ENCODE results near the gene SIRPB2.

Gene SIRPB2

DNA sequence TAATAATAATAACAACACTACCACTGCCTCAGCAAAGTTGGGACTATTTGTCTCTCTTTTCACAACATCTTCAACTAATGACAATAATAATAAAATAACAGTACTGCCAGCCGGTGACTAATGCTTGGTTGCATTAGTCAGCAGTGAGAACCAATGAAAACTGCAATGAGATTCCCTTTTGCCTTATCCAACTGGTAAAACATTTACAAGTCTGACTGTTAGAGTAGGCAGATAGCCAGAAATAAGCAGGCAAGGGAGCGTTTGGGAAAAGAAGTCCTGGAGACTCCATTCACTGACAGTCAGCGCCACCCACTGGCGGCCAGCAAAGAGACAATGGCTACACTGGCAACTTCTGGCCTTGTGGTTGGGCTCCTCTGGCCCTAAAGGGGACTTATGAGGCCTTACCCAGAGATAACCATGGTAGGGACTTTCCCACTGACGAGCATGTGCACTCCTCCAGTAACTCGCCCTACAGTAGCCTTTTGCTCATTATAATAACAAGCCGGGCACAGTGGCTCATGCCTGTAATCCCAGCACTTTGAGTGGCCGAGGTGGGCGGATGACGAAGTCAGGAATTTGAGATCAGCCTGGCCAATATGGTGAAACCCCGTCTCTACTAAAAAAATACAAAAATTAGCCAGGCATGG lies 21.2 kb downstream of the SIRPB2 start:
- DNase-seq = no peak

DNA sequence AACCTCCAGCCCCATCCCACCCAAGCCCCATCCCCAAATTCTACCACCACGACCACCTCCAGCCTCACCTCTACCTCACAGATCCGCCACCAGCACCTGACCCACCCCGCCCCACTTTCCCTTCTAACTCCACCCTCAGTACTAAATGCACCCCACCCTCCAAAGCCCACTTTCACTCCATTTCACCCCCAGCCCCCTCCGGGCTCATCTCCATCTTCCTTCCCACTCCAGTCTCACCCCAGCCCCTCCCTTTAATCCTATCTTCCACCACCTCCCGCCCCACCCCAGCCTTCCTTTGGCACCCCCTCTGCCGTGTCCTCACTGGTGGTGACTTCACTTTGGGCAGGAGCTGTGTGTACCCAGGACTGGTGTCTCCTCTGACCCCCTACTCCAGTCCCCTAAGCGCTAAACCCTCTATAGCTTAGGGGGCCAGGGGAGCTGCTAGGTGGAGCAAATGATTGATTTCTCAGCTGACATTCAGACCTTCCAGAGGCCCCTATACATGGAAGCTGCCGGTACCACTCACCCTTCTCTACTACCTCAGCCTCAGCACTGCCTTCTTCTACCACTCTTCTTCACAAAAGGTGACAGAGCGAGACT lies 21.8 kb downstream of the SIRPB2 start:
- no peak for DNase-seq

- no peak for DNase-seq
Observed at GRCh38 chr20:1468117-1468624, 23.0 kb downstream of the SIRPB2 start.

- no peak for DNase-seq
Observed at GRCh38 chr20:1467355-1468116, 23.7 kb downstream of the SIRPB2 start.

DNA sequence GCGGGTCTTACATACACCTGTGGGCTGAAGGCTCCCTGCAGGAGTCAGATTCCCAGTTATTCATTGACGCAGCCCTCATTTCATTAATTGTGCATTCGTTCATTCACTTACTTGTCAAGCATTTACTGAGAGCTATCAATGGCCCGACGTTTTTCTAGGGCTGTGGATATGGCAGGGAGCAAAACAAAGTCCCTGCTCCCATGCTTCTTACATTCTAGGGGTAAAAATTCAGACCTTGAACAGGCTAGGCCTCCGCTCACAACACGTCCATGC lies 24.2 kb downstream of the SIRPB2 start:
- no peak for DNase-seq

GRCh38 chr20:1466211-1467081 lies 24.8 kb downstream of the SIRPB2 start, which contains the start of gene NSFL1C:
Gene NSFL1C, minus strand, starts transcription at chr20:1466849. Its CDS starts 25 bp downstream, at chr20:1466824.
- DNase-seq = peak; percentile 97

DNA sequence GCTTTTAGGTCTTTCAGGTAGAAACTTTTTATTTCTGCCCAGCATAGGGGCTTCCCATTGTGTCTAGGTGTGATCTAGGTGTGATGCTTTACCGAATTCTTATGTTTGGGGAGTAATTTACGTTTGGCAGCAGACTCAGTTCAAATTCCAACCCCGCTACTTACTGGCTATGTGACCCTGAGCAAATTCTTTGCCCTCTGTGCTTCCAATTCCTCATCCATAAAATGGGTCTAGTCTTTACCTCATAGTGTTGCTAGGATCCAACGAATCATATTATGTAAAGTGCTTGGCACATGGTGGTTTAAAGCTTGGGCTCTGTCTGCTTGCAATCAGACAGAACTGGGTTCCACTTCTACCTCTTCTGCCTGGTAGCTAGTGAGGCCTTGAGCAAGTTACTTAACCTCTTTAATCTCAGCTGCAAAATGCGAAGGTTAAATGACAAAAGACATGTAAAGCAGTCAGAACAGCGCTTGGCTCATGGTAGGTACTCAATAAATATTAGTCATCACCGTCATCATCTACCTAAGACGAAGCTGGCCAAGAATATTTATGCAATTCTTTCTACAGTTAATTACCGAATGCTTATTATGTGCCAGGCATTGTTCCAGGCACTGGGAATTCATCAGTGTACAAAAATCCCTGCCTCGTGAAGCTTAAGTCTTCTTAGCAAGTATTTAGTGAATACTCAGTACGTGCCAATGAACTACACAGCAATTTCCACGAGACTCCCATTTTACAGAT lies 25.6 kb downstream of the SIRPB2 start:
- DNase-seq = no peak

GRCh38 chr20:1463971-1464570 lies 27.1 kb downstream of the SIRPB2 start:
- DNase-seq = no peak

DNA sequence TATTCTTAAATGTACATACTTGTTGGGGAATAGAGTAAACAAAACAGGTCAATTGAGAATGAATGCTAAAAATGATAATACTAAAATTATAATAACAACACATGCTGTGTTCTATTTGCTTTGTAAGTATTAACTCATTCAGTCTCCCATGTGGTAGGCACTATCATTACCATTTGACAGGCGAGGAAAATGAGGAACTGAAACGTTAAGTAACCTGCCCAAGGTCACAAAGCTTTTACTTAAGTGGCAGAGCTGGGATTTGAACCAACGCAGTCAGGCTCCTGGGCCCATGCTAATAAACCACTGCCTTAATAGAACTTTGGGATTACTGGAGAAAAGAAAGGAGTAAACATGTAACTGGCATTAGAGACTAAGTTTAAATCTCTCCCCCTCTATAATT lies 28.4 kb downstream of the SIRPB2 start:
- DNase-seq = no peak

DNA sequence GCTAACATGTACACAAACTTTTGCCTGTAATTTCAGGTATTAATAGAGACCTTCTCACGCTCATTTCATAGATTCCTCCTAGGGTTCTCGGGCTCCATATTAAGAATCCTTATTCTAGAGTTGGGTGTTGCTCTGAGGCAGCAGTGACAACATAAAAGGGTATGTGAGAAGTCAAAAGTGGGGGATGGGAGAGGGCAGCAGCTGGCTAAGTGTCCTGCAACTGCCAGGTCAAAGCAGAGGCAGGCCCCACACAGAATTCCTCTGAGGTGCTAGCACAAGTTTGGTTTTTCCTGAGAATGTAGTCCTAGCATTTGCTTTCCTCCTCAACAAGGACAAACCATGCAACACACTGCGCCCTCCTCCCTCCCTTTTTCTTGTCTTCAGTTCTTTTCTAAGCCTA lies 29.2 kb downstream of the SIRPB2 start:
- no peak for DNase-seq

DNA sequence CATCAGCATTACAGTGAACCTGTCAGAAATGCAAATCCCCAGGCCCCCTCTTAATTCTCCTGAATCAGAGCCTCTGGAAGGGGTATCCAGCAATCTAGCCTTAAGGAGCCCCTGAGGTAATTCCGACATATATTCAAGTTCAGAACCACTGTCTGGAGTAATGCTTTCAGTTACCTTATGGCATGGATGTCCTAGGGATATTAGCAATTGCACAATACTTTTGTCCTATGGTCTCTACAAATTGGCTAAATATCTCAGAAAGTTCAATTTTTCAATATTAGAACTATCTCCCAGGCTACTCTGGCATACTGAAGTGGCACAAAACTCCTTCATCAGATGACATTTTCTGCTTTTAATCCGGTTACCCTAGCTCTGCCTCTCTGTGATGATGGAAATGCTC lies 30.9 kb downstream of the SIRPB2 start:
- DNase-seq = no peak

- no peak for DNase-seq
Observed at GRCh38 chr20:1457992-1458391, 33.2 kb downstream of the SIRPB2 start.

DNA sequence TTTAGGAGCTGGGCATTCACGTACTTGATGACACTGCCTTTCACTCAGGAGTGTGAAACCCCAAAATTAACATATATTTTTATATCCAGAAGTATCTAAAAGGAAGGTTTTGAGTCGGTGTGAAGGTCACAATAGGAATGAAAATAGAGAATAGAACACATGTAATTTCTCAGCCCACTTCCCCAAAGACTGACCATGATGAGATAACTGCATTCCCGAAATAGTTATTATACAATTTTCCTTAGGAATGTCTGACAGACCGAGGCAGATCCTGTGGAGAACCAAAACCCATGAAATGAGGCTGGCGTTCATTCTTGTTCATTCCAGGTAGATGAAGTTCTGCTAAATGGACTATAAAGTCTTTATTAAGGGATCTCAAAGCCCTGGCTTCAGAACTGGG lies 34.9 kb downstream of the SIRPB2 start:
- no peak for DNase-seq

DNA sequence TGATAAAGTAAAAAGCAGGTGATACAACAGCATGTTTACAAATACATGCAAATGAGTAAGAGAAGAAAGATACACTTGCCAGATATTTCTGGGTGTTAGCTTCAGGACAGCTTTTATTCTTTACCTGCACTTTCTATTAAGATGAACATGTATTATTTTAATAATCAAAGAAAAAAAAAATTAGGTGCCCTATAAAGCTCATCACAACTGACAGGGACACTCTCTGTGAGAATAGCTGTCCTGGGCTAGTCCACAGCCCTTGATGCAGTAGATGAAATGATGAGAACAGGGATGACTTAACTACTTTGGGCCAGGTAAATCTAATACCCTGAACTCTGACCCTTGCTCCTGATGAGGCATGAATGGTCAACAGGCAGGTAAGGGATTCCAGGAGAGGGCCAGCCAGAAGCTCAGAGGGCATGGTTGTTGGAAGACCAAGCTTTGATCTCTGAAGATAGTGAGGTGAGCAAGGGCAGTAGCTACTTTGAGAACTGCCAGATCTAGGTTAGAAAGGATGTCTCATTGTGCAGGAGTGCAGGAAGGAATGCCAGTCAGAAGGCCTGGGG lies 40.2 kb downstream of the SIRPB2 start:
- DNase-seq = no peak

GRCh38 chr20:1449370-1449769 lies 41.9 kb downstream of the SIRPB2 start:
- no peak for DNase-seq

GRCh38 chr20:1448081-1448620 lies 43.1 kb downstream of the SIRPB2 start:
- no peak for DNase-seq

DNA sequence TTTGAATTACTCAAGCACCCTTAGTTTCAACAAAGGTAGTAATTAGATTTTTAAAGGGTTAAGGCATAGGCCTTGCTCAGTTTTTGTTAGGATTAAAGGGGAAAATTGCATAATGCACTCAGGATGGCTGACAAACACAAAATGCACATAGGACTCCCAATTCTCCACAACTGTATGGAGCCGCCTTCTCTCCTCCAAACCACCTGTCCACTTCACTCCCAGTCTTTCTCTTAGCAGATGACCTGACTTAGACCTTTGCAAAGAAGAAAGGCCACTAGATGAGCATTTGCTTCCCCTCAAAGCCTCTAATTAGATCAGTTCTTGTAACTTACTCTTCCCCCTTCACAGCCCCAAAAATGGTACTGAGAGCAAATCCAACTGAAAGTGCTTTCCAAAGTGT lies 44.7 kb downstream of the SIRPB2 start:
- DNase-seq = no peak

DNA sequence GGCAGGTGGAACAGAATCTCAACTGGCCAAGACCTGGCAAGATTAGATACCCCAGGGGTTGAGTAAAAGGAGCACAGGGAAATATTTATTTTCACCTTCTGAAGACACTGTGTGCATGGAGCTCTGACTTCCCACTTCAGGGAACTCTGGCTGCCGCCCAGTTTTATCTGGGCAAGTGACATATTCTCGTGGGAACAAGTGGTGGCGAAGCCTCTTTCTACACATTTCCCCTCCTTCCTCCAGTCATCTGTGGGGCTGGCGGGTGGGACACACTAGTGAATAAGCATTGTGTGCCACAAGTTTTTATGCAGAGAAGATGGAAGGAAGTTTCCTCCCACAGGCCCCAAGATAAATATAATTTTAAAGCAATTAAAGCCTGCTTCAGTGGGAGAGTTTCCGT lies 48.1 kb downstream of the SIRPB2 start:
- no peak for DNase-seq

- no peak for DNase-seq
Observed at GRCh38 chr20:1442304-1442703, 48.9 kb downstream of the SIRPB2 start.

GRCh38 chr20:1441133-1441532 lies 50.1 kb downstream of the SIRPB2 start:
- DNase-seq = no peak

- DNase-seq = peak; percentile 11
Observed at GRCh38 chr20:1440024-1440423, 51.2 kb downstream of the SIRPB2 start.
